ENCODE results near the gene KCND3.
"Not testable (repeated sequence)": the region's sequence is repeated elsewhere in the genome, so short reads cannot be mapped to it uniquely, and the experiment has no call there.

The KCND3 gene

GRCh38 chr1:111813440-111814304, 175.8 kb downstream of the KCND3 start:
- DNase-seq (ENCODE audit: low read depth in 2 of 2): no peak

- DNase-seq (ENCODE audit: low read depth in 2 of 2): no peak
These were observed 177.2 kb downstream of the KCND3 start for GRCh38 chr1:111812306-111812705.

GRCh38 chr1:111811891-111812290, 177.6 kb downstream of the KCND3 start:
- no peak for DNase-seq (ENCODE audit: low read depth in 2 of 2)

- DNase-seq (ENCODE audit: low read depth in 2 of 2): no peak
These were observed 184.2 kb downstream of the KCND3 start for GRCh38 chr1:111805251-111805650.

GRCh38 chr1:111804776-111805175, 184.7 kb downstream of the KCND3 start:
- DNase-seq (ENCODE audit: low read depth in 2 of 2): no peak

- DNase-seq (ENCODE audit: low read depth in 2 of 2): no peak
These were observed 185.5 kb downstream of the KCND3 start for GRCh38 chr1:111803951-111804350.

GRCh38 chr1:111802984-111803383, 186.5 kb downstream of the KCND3 start:
- no peak for DNase-seq (ENCODE audit: low read depth in 2 of 2)

GRCh38 chr1:111802110-111802509, 187.4 kb downstream of the KCND3 start:
- DNase-seq (ENCODE audit: low read depth in 2 of 2): no peak

- DNase-seq (ENCODE audit: low read depth in 2 of 2): no peak
These were observed 188.2 kb downstream of the KCND3 start for GRCh38 chr1:111801071-111801850.

- not testable (repeated sequence) for DNase-seq (ENCODE audit: low read depth in 2 of 2)
These were observed 189.7 kb downstream of the KCND3 start for GRCh38 chr1:111799722-111800121.

- no peak for DNase-seq (ENCODE audit: low read depth in 2 of 2)
These were observed 190.9 kb downstream of the KCND3 start for GRCh38 chr1:111798580-111798979.

- DNase-seq (ENCODE audit: low read depth in 2 of 2): no peak
These were observed 194.1 kb downstream of the KCND3 start for GRCh38 chr1:111795401-111795800.

- DNase-seq (ENCODE audit: low read depth in 2 of 2): no peak
These were observed 195.5 kb downstream of the KCND3 start for GRCh38 chr1:111793923-111794322.

GRCh38 chr1:111792249-111792648, 197.2 kb downstream of the KCND3 start:
- no peak for DNase-seq (ENCODE audit: low read depth in 2 of 2)

GRCh38 chr1:111791776-111792175, 197.7 kb downstream of the KCND3 start:
- no peak for DNase-seq (ENCODE audit: low read depth in 2 of 2)

GRCh38 chr1:111789666-111790316, 199.7 kb downstream of the KCND3 start:
- DNase-seq (ENCODE audit: low read depth in 2 of 2): no peak

GRCh38 chr1:111789142-111789541, 200.3 kb downstream of the KCND3 start:
- DNase-seq (ENCODE audit: low read depth in 2 of 2): no peak

- no peak for DNase-seq (ENCODE audit: low read depth in 2 of 2)
These were observed 202.7 kb downstream of the KCND3 start for GRCh38 chr1:111786669-111787207.

- DNase-seq (ENCODE audit: low read depth in 2 of 2): no peak
These were observed 205.1 kb downstream of the KCND3 start for GRCh38 chr1:111784273-111784901.

- no peak for DNase-seq (ENCODE audit: low read depth in 2 of 2)
These were observed 209.9 kb downstream of the KCND3 start for GRCh38 chr1:111779546-111779945.

- DNase-seq (ENCODE audit: low read depth in 2 of 2): no peak
These were observed 210.9 kb downstream of the KCND3 start for GRCh38 chr1:111778541-111779051.
